HG02884 (cell line): ENCODE data around the gene EBF3.
"Not testable (repeated sequence)": the region's sequence is repeated elsewhere in the genome, so short reads cannot be mapped to it uniquely, and the experiment has no call there.

ENCODE experiments used
- ATAC-seq: cut with Tn5 transposase; IDR thresholded peaks from one replicate; pipeline ENCODE4 v1.9.1; 2021; ENCODE audit warnings: mild to moderate bottlenecking, moderate library complexity; ENCODE audit not compliant: unreplicated experiment

The EBF3 gene

DNA sequence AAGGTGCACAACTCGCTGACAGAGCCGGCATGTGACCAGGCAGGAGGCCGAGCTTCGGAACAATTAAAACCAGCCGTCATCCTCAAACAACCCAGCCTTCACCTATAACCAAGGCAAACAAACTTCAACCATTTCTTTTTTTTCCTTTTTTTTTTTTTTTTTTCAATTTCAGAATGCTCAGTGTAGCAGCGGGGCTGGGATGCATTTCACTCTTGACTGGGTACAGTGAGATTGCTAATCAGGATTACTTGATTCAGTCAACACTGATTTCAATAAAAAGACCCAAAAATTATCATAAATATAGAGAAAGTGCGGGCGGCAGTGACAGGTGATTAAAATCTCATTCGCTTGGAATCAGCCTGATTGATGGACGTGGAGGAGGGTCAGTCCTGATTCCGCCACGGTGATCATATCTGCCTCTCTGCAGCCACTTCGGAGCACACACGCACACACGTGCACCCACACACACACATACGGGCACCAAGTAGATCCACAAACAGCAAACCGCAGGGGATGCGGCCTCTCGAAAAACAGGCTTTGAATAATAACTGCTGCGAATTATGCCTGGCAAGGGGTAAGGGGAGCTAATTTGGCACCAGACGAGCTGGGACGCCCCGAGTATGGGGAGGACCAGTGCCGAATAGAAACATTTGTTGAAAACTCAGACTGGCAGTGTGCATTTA lies 31.2 kb downstream of the EBF3 start:
- no peak for ATAC-seq

DNA sequence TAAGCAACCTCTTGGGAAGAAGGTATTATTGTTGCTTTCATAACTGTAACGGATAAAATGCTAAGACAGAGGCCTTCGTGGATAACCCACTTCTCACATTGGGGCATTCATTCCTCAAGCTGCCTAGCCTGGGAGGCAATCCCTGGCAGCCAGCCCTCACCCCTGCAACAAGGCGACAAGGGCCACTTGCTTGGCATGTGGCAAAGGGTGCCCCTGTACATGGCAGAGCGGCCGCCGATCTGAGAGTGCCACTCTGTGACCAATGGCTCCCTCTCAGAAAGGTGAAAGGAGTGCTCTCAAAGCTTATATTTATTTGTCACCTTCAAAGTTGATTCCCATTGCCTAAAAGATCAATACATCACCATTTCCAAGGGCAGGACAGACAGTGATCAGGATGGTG lies 31.9 kb downstream of the EBF3 start:
- no peak for ATAC-seq

DNA sequence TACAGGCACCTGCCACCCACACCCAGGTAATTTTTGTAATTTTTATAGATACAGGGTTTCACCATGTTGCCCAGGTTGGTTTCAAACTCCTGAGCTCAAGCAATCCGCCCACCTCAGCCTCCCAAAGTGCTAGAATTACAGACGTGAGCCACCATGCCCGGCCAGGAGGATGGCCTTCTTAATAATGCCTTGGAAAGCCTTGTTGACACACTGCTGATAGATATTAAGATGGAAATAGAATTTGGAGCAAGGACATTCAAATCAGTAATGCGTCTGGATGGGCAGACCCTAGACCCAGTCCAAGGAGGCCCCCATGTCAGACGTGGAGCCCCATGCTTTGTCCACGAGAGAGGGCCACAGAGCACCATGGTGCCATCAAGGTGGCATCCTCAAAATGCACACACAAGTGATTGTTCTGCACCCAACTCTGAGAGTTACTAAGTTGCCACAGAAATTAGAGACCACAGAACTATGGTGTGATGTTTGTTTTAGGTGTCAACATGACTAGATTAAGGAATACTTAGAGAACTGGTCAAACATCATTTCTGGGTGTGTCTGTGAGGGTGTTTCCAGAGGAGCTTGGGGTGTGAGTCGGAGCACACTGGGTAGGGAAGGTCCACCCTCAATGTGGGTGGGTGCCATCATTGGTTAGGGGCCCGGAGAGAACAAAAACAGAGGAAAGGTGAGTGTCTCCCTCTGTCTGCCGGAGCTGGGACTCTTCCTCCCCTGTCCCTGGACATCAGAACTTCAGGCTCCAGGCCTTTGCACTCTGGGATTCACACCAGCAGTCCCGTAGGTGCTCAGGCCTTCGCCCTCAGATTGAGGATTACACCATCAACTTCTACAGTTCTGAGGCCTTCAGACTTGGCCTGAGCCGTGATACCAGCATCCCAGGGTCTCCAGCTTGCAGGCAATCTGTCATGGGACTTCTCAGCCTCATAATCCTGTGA lies 34.5 kb downstream of the EBF3 start:
- no peak for ATAC-seq

DNA sequence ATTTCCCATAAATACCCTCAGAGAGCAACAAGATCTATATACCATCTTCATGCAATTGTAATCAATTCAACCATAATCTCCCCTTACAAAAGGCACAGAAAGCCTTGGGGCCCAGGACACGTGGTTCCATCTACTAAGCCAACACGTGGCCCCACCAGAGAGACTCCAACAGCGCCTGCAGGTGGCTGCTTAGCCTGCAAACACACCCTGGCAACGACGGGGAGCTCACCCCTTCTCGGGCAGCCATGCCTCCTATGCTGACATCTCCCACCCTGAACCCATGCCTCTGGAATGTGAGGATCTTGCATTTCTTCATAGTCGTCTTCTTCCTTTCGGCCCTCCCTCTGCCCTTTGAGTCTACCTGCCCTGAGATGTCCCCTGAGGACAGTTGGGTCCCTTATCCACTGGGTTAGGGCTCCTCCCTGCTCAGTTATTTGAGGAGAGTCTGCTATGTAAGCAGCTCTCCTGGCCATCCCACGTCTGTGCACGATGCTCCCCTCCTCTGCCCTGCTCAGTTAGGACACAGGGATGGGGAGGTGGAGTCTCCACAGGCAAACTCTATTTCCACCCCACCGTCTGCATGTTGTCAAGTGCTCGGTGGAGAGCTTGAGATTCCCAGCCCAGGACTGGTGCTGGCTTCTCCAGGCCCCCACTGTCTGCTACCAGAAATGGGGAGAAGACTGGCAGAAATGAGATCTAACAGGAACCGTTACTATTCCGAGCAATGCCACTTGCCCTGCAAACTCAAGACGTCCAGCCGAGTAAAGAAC lies 36.5 kb downstream of the EBF3 start:
- no peak for ATAC-seq

DNA sequence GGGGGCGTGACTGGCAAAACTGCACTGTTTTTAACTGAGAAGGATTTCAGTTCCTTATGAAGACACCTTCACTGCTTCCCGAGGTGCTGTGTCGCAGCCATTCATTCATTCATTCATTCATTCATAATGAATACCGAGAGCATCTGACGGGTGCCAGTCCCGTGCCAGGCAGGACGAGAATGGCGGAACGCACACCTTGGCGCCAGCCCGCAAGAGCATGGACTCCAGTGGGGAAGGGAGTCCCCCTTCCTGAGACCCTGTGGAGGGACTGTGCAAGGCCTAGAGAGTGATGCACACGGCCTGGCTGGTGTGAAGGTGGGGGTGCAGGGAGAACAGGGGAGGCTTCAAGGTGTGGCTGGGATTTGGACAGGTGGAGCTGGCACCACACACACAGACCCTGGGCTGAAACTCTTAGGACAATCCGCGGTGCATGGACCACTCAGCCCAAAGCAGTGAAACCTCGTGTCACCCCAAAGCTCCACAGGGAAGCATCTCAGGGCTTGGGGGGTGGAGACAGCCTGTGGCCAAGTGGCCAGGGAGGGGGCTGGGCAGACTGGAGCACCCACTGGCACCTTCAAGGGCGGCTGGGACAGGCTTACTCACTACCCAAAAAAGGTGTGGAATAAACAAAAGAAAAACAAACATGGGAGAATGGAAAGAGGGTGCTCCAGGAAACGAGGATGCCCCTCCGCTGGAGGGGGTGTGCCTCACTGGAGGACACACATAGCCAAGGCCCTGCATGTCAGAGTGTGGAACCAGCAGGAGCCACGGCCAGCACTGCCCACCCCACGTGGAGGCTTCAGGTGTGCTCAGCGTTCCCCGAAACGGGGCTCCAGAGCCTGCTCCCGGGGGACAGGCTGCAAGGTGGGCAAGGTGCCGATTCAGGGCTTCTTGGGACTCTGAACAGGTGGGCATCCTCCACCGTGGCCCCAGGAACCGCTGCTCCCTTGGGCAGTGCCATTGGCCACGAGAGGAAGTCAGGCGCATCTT lies 37.7 kb downstream of the EBF3 start:
- no peak for ATAC-seq

DNA sequence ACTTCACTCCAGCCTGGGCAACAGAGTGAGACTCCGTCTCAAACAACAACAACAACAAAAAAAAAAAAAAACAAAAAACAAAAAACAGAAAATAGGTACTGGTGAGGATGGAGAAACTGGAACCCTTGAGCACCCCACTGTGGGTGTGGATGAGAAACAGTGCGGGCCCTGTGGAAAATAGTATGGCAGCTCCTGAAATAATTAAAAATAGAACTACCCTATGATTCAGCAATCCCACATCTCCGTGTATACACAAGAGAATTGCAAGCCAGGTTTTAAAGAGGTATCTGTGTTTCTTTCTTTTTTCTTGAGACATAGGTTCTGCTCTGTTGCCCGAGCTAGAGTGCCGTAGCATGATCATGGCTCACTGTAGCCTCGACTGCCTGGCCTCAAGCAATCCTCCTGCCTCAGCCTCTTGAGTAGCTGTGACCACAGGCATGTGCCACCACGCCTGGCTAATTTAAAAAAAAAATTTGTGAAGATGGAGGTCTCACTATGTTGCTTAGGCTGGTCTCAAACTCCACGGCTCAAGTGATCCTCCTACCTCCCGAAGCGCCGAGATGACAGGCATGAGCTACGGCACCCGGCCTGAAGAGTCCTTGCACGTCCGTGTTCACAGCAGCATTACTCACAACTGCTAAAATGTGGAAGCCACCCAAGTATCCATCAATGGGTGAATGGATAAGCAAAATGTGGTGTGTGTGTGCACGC lies 39.5 kb downstream of the EBF3 start:
- ATAC-seq, result no peak

DNA sequence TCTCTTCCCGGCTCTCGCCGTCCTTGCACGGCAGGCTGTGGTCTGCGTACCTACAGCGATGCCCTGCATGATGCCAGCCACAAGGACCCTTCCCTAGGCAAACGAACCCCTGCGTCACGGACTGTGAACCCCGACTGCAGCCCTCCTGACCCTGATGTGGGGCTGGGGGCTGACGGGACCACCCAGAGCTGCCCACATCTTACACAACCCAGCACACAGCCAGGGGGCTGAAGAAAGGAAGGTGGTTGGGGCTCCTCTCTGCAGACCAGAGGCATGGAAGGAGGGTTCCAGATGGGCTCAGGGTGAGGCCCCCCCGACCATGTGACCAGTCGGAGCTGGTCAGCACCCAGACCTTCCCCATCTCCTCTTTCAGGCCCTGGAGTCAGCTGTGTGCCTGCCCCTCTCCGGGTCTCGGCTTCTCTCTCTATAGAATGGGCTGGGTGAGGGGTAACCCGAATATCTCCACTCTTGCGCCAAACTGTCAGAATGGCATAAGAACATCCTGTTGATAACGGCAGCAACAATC lies 41.4 kb downstream of the EBF3 start:
- no peak for ATAC-seq

DNA sequence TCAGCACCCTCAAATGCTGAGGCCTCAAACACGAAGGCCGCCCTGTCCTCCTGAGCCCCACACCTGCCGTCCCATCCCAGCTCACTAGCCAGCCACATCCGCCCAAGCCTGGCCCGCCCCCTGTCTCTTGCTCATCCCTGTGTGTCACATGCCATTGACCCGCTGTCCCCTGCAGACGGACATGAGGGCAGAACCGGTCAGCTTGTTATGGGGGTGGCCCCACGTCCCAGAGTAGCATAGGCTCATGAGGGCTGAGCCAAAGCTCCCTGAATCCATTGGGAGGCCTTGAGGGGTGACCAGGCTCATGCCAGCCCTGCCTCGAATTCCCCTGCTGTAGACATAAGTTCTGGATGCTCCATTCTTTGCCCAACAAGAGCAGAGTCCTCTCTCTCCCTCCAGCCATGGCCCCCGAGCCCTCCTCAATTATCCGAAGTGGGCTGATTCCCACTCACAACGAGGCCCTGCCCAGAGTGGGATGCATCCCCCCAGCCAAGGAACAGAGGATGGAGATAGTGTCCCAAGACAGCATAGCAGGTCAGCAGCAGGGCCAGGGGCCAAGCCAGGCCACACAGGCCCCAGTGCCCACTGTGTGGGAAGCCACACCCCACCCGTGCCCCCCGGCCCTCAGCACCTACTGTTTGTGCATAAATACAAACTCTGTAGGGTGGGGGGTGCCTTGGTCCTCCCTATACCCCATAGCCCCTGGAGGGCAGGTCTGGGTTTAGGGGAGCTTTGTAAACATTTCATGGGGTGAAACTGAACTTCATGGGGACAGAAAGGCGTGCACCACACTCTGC lies 42.1 kb downstream of the EBF3 start:
- no peak for ATAC-seq

DNA sequence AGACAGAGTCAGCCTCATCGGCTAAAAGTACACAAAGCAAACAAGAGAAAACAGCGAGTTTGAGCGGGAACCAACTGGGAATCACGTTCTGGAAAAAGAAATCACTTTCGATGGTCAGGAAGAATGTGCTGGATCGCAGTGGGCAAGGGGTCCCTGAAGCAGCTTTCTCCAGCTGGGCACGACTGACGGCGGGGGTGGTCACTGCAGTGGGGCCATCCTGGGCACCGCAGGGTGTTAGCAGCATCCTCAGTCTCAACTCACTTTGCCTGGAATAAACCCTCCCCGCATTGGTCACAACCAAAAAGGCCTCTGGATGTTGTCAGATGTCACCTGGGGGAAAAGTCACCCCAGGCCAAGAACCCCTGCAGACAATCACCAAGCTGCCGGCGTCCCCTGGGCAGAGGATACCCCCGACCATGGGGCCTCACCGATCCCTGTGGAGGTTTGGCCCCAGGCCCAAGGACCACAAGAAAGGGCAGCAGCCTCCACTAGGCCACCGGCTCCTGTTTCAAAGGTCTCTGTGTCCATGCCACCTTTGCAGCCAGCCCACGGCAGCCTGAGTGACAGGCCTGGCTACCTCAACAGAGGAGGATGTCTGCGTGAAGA lies 42.9 kb downstream of the EBF3 start:
- no peak for ATAC-seq

DNA sequence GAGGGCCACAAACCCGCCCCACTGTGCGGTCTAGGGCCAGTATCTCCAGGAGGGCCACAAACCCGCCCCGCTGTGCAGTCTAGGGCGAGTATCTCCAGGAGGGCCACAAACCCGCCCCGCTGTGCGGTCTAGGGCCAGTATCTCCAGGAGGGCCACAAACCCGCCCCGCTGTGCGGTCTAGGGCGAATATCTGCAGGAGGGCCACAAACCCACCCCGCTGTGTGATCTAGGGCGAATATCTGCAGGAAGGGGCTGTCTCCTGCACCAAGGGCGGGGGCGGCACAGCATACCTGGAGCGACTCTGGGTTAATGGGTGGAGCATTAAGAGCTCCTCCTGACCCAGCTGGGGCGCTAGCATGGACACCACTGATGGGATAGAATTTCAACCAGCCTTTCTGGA lies 43.9 kb downstream of the EBF3 start:
- ATAC-seq, result not testable (repeated sequence)

DNA sequence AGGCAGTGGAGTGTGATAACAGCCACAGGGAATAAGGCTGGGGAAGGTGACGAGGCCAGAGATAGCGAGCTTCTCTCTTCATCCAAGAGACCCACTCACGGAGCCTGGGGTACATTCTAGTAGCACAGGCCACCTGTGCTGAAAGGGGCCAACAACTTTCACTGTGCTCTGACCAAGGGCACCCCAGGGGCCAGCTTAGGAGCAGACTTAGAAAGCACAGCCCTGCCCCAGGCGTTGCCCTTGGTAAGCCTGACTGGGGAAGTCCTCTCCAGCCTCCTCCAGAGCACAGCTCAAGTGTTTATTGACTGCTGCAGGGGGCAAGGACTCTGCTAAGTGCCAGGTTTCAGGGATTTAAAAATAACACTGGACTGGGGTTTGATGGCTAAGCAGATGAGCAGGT lies 44.7 kb downstream of the EBF3 start:
- ATAC-seq, result no peak

DNA sequence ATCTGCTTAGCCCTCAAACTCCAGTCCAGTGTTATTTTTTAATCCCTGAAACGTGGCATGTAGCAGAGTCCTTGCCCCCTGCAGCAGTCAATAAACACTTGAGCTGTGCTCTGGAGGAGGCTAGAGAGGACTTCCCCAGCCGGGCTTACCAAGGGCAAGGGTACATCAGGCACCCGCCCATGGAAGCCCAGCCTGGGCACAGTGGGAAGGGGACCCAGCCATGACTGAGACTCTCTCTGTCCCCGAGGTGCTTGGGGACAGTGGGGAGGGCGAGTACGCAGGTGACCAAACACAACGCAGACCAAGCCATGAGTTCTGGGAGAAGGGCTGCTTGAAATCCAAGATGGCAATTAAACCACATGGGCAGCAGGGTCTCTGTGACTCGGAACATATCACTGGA lies 45.2 kb downstream of the EBF3 start:
- no peak for ATAC-seq

DNA sequence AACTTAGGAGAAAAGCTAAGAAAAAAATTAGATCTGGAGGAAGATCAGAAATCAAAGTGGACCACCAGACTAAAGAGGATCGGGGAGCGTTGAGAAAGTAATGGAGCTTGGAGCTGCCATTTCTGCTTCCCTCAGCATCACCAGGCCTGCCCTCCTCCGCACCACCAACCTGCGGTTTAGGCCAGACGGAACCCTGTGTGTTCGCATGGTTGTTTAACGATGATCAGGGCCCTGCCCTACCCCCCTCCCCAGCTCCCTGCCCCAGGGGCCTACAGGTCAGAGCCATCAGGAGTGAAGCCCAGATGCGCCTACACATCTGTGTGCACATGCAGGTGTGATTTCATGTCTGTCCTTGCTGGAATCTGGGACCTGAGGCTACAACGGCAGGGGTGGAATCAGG lies 45.7 kb downstream of the EBF3 start:
- no peak for ATAC-seq

DNA sequence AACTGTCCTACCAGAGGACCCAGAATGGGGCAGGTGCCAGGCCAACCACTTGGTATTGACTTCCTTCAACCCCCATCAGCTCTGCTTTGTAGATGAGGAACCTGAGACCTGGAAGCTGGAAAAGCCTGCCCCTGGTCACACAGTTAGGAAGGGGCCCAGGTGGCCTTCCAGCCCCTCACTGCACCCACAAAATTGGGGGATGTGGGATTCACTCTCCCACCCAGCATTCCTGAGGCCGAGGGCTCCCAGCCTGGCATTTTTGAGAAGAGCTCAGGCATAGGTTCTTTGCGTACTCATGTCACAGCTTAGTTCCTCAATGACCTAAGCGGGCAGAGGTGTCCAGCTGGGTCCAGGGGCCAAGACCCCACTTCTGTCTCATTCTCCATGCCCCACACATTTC lies 46.1 kb downstream of the EBF3 start:
- ATAC-seq, result no peak

DNA sequence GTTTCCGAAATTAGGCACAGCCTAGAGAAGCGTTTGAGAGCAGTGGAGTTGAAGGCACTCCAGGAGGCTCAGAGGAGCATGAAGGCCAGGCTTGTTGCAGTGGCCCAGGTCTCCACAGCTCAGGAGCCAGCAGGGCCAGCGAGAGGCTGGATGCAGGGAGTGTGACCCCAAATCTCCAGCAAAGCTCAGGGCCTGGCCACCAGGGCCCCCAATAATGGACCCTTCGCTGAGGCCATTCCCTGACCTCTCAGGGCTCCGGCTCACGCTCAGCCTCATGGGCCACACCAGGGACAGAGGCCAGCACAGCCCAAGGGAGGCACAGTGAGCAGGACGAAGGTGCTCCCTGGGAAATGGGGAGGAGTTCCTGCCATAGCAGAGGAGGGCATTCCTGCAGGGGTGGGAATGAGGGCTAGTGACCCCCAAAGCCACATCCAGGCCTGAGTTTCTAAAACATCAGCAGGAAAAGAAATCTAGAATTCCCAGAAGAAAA lies 47.5 kb downstream of the EBF3 start:
- no peak for ATAC-seq

DNA sequence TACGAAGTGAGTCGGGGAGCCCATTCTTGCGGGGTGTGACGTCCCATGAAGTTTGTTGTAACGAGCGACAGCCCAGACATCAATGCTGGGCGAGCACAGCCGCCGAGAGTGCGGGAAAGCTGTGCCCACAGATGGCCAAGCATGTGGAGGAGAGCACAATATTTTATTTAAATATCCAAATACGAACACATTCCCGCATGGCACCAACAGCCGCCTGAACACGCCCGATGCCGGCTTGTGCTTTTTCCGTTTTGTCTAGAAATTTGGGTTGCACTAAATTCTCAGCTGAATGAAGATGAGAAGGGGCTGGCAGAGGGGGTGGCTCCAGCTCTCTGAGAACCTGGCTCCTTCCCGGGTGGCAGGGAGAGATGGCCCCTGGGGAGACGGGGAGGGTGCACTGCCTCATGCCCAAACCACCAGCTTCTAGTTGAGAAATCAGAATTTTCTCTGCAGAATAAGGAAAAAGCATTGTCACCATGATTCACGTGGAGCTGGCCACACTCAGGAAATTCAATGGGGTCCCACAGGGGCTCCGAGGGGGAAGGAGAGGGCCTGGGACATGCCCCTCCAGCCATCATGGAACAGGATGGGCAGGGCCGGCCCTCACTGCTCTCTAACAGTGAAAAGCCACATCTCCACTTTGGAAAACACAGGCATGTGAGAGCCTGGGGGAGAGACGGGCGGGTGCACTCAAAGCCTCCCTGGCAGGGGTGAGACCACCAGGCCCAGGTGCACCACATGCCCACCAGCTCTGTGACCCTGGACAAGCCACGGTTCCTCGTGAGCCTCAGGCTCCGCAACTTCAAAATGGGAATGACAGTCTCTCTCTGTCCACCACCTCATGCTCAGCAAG lies 48.3 kb downstream of the EBF3 start:
- no peak for ATAC-seq

DNA sequence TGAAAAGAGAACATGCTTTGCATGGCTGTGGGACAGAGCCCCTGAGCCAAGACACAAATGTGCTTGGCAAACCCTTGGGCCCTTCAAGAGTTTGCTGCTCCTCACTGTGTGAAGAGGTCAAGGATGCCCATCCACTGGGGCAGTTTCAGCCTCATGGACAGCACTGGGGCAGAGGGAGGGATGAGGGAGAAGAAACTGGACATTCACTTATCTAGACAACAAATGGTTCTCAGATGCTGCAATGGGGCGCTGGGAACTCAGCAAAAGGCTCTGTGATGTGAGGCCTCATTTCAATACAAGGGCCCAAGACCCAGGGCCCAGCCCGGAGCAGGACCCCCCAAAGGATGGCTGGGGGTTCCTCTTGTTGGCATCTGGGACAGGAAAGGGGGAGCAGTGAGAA lies 49.1 kb downstream of the EBF3 start:
- ATAC-seq, result no peak
